AG09319 (cell line): Measurements from ENCODE around the gene GLA.

Source experiments
- DNase-seq: peaks from one replicate; pipeline ENCODE4 v3.0.0-alpha.2; 2010; ENCODE audit warnings: low read depth; ENCODE audit errors: extremely low read depth
- CTCF ChIP-seq: IDR thresholded peaks from 2 replicates; pipeline ENCODE4 v1.5.1; 2011; ENCODE audit warnings: low read depth, mild to moderate bottlenecking, inconsistent platforms, low read length, moderate library complexity

The GLA gene

GRCh38 chrX:101386542-101386885 lies 21.2 kb downstream of the GLA start:
- DNase-seq, result no peak
- TF ChIP-seq CTCF, result no peak

GRCh38 chrX:101385795-101386541 lies 21.8 kb downstream of the GLA start, which contains the start of gene BTK:
Gene BTK, minus strand, starts transcription at chrX:101386191. Its CDS starts 10,907 bp downstream, at chrX:101375284.
- no peak for DNase-seq
- TF ChIP-seq CTCF, result no peak

GRCh38 chrX:101385026-101385684 lies 22.6 kb downstream of the GLA start:
- TF ChIP-seq CTCF, result no peak
- DNase-seq, result no peak

- no peak for DNase-seq
- no peak for TF ChIP-seq CTCF
Observed at GRCh38 chrX:101383679-101384205, 24.0 kb downstream of the GLA start.

- no peak for TF ChIP-seq CTCF
- DNase-seq, result no peak
Observed at GRCh38 chrX:101377547-101377946, 30.2 kb downstream of the GLA start.

GRCh38 chrX:101370888-101371504 lies 36.7 kb downstream of the GLA start:
- TF ChIP-seq CTCF, result no peak
- no peak for DNase-seq

GRCh38 chrX:101369687-101370086 lies 38.0 kb downstream of the GLA start:
- no peak for TF ChIP-seq CTCF
- DNase-seq, result no peak
